HepG2 (cell line): ENCODE results near the gene NRL. TPM values are rescaled to one million over a fixed set of nuclear protein-coding genes. Genes with fewer than 3 reads are reported as not detected.

Experiments used
- AHR ChIP-seq: IDR thresholded peaks from 2 replicates; pipeline ENCODE4 v1.6.1; 2018; ENCODE audit warnings: missing genetic modification reagents, missing compliant biosample characterization
- CBX2 ChIP-seq, 2 experiments: fragments of 200-600 bp in 1 of 2; sonication (generic); formaldehyde crosslinking in 1 of 2; IDR thresholded peaks; 2 replicates each; pipeline versions ENCODE4 v1.7.0 to v1.8.1; 2018 to 2022; ENCODE audit warnings: low read depth in 2 of 2, low read length in 1 of 2, mild to moderate bottlenecking in 1 of 2, missing genetic modification reagents in 1 of 2
- DNMT3B ChIP-seq: conservative IDR thresholded peaks from 2 replicates; pipeline ENCODE4 v1.6.1; 2016; ENCODE audit warnings: missing biosample characterization, control low read depth
- IKZF5 ChIP-seq: IDR thresholded peaks from 2 replicates; pipeline ENCODE4 v1.6.1; 2018; ENCODE audit warnings: missing genetic modification reagents, mild to moderate bottlenecking, missing compliant biosample characterization
- MIER3 ChIP-seq: IDR thresholded peaks from 2 replicates; pipeline ENCODE4 v1.6.1; 2016; ENCODE audit warnings: missing compliant biosample characterization, borderline replicate concordance
- NR2F2 ChIP-seq: IDR thresholded peaks from 2 replicates; pipeline ENCODE4 v1.6.1; 2012; ENCODE audit warnings: low read depth, inconsistent platforms, borderline replicate concordance
- PRDM10 ChIP-seq: sonication (generic); formaldehyde crosslinking; IDR thresholded peaks from 2 replicates; pipeline ENCODE4 v1.4.0; 2020; ENCODE audit warnings: low read depth, missing genetic modification reagents
- ZNF235 ChIP-seq: sonication (generic); formaldehyde crosslinking; IDR thresholded peaks from 2 replicates; pipeline ENCODE4 v1.8.1; 2023; ENCODE audit warnings: mild to moderate bottlenecking, missing genetic modification reagents, borderline replicate concordance
- ZNF7 ChIP-seq: IDR thresholded peaks from 2 replicates; pipeline ENCODE4 v1.6.1; 2016; ENCODE audit warnings: missing biosample characterization, missing genetic modification reagents
- ZNF704 ChIP-seq: sonication (generic); formaldehyde crosslinking; IDR thresholded peaks from 2 replicates; pipeline ENCODE4 v1.8.1; 2023; ENCODE audit warnings: mild to moderate bottlenecking, inconsistent platforms, moderate library complexity, missing genetic modification reagents, borderline replicate concordance
- ZNF777 ChIP-seq: sonication (generic); formaldehyde crosslinking; IDR thresholded peaks from 2 replicates; pipeline ENCODE4 v1.4.0; 2020; ENCODE audit warnings: missing genetic modification reagents
- polyA plus RNA-seq, 8 experiments: library from polyadenylated mRNA; depleted of rRNA in 3 of 8; stranded (reverse) in 7 of 8; unstranded in 1 of 8; fragments of >200 nt; fragmentation: Illumina TruSeq in 4 of 8; extraction: Trizol in 4 of 8; gene quantifications; 2 replicates each; pipeline versions ENCODE4 v1.2.1 to v1.2.3, GENCODE V29; 2011 to 2016; ENCODE audit warnings: low read depth in 4 of 8, missing spikeins in 1 of 8, mixed read lengths in 1 of 8; ENCODE audit not compliant: insufficient read depth in 1 of 8
- total RNA-seq, 5 experiments: library from RNA; depleted of rRNA; stranded (reverse); fragments of >200 nt; fragmentation: Illumina TruSeq; extraction: Trizol; gene quantifications; 2 replicates each; pipeline ENCODE4 v1.2.3, GENCODE V29; 2016; ENCODE audit warnings: low read depth in 1 of 5
- TF ChIP-seq, protein P1 (sequence below): sonication (generic); formaldehyde crosslinking; IDR thresholded peaks from 2 replicates; pipeline ENCODE4 v1.4.0; 2020; ENCODE audit warnings: mild to moderate bottlenecking, missing genetic modification reagents

The NRL gene
- total and polyA plus RNA-seq, 2 of the 13 experiments (the other 11 are each of a cell fraction or from before 2014, with no cell fraction given), result 2.5 to 4.7 TPM

- TF ChIP-seq, protein P1, sequence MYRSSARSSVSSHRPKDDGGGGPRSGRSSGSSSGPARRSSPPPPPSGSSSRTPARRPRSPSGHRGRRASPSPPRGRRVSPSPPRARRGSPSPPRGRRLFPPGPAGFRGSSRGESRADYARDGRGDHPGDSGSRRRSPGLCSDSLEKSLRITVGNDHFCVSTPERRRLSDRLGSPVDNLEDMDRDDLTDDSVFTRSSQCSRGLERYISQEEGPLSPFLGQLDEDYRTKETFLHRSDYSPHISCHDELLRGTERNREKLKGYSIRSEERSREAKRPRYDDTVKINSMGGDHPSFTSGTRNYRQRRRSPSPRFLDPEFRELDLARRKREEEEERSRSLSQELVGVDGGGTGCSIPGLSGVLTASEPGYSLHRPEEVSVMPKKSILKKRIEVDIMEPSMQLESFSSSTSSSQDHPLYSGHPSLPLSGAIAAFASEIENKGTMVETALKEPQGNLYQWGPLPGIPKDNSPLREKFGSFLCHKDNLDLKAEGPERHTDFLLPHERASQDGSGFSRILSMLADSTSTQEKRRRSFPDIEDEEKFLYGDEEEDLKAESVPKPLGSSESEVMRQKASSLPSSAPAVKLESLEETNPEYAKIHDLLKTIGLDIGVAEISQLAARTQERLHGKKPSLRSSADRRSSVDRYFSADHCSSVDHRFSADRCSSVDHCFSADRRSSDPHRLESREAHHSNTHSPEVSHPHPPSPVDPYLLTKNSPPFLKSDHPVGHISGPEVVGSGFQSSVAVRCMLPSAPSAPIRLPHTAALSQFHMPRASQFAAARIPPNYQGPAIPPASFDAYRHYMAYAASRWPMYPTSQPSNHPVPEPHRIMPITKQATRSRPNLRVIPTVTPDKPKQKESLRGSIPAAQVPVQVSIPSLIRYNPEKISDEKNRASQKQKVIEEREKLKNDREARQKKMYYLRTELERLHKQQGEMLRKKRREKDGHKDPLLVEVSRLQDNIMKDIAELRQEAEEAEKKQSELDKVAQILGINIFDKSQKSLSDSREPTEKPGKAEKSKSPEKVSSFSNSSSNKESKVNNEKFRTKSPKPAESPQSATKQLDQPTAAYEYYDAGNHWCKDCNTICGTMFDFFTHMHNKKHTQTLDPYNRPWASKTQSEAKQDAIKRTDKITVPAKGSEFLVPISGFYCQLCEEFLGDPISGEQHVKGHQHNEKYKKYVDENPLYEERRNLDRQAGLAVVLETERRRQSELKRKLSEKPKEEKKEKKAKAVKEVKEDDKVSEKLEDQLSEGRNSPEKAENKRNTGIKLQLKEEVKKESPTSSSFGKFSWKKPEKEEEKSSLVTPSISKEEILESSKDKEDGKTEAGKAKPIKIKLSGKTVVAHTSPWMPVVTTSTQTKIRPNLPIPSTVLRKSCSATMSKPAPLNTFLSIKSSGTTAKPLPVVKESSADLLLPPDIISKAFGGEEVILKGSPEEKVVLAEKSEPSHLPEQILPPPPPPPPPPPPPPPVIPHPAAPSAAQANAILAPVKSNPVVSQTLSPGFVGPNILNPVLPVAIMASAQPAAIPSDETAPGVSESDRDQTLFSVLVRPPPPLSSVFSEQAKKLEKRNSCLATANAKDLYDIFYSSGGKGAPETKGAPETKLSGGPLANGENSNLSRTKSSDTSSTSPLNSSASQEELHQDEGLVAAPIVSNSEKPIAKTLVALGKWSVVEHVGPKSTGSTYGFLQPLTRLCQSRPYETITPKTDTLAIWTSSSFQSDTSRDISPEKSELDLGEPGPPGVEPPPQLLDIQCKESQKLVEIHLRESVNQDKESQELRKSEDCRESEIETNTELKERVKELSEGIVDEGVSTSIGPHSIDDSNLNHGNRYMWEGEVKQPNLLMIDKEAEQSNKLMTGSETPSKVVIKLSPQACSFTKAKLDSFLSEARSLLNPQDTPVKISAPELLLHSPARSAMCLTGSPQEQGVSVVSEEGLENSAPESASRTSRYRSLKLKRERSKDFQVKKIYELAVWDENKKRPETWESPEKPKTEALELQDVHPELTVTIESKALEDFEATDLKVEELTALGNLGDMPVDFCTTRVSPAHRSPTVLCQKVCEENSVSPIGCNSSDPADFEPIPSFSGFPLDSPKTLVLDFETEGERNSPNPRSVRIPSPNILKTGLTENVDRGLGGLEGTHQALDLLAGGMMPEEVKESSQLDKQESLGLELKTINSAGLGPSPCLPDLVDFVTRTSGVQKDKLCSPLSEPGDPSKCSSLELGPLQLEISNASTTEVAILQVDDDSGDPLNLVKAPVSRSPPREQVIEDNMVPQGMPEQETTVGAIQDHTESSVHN (CRISPR knock-in tag), result peak; percentile 99
- TF ChIP-seq DNMT3B (CRISPR knock-in tag), result peak; percentile 95; the same call in 1 of the 2 replicates
- peak; percentile 95 for TF ChIP-seq ZNF704 (CRISPR knock-in tag)
- peak; percentile 86 for TF ChIP-seq AHR (CRISPR knock-in tag)
- TF ChIP-seq NR2F2, result no peak
- TF ChIP-seq ZNF235 (CRISPR knock-in tag), result no peak; the same call in 1 of the 2 replicates
- peak; percentile 99 for TF ChIP-seq IKZF5 (CRISPR knock-in tag)
- TF ChIP-seq PRDM10 (CRISPR knock-in tag), result peak; percentile 92; the same call in 1 of the 2 replicates
- TF ChIP-seq ZNF777 (CRISPR knock-in tag), result peak; percentile 75
- TF ChIP-seq ZNF7 (CRISPR knock-in tag), result peak; percentile 48
- peak; percentile 99 for TF ChIP-seq MIER3 (CRISPR knock-in tag)
- 0 out of 2 replicates have a peak, but pooled peaks have one; percentile 31 for TF ChIP-seq CBX2 (IDR thresholded peaks at IDR 0.05; ENCODE audit: low read depth, low read length)
- TF ChIP-seq CBX2 (CRISPR knock-in tag; IDR thresholded peaks at IDR 0.05; ENCODE audit: low read depth), result 0 out of 2 replicates have a peak, but pooled peaks have one; percentile 8
Measured at GRCh38 chr14:24113801-24114531, 783 bp downstream of the NRL start (continued).
